GM21367 (cell line): ENCODE results near the gene NINL.

Experiments
- ATAC-seq: cut with Tn5 transposase; IDR thresholded peaks from one replicate; pipeline ENCODE4 v1.9.1; 2021; ENCODE audit not compliant: unreplicated experiment

NINL gene

GRCh38 chr20:25534845-25535244, 50.5 kb downstream of the NINL start:
- ATAC-seq: no peak

- ATAC-seq: no peak
Measured at GRCh38 chr20:25533920-25534700, 51.2 kb downstream of the NINL start.

DNA sequence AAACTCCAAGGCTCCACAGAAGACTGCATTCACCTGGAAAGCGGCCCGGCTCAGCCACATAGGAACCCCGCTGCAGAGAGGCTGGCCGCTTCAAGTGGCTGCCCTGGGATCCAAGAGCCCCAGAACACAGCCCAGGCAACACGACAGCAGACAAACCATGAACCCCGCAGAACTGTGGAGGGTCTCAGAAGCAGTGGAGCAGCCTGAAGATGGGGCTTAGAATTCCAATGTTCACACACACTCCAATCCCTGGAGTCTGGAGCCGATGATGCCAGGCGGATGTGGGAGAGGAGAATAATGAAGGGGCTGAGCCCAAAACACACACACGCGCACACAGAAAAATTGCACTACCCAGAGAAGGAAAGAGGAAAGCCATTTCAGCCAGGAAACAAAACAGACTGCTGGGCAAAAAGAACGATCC, 52.4 kb downstream of the NINL start:
- ATAC-seq: no peak

DNA sequence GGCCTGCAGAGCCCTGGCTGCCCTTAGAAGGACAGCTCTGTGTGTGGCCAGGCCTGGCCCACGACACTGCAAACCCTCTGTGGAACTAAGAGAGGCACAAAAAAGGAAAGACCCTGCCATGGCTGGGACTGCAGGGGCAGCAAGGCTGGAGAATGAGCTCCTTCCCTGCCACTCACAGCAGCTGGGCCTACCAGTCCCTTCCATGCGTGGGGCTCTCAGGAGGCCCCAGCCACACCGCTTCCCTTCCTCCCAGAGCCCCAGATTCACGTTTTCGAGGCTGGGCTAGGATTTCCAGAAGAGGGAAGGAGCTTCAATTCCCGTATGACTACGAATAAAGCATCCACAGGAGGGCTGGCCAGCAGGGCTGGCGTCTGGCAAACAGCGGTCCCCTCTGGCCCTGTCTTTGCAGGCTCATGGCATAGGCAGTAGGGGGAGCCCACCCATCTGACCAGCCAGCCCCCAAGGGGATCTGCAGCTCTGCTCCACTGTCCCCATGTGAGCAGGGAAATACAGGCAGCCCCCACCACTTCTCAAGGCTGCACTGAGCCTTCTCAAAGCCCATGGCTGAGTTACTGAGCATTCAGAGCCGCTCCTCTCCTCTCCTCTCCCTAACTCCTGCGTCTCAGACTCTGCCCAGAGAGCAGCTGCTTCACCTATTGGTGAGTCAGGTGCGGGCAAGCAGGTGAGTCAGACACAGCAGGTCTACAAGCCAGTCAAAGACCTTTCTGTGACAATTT, 53.1 kb downstream of the NINL start:
- no peak for ATAC-seq

DNA sequence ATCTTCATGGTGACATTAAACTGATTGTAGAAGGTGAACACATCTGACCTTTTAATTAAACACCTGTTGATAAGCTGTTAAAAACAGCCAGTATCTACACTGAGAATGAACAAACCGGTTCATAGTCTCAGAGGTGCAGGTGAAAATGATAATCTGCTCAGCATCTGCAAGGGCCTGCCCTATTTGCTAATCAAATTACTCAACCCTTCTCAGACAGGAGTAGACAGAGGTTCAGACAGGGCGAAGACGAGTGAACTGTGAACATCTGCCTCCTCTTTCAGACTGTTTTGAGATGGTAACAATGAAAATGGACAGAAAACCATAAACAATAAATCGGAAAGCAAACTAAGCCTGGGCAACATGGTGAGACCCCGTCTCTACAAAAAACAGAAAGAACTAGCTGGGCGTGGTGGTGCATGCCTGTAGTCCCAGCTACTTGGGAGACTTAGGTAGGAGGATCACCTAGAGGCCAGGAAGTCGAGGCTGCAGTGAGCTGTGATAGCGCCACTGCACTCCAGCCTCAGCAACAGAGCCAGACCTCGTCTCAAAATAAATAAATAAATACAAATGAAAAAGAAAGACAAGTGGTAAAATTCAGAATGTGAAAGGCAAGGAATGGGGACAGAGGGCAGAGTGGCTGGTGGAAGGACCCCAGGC, 55.9 kb downstream of the NINL start:
- ATAC-seq: no peak

- no peak for ATAC-seq
Measured at GRCh38 chr20:25527949-25528348, 57.4 kb downstream of the NINL start.

- ATAC-seq: no peak
Measured at GRCh38 chr20:25526446-25526845, 58.9 kb downstream of the NINL start.

GRCh38 chr20:25525867-25526266, 59.5 kb downstream of the NINL start:
- ATAC-seq: no peak

DNA sequence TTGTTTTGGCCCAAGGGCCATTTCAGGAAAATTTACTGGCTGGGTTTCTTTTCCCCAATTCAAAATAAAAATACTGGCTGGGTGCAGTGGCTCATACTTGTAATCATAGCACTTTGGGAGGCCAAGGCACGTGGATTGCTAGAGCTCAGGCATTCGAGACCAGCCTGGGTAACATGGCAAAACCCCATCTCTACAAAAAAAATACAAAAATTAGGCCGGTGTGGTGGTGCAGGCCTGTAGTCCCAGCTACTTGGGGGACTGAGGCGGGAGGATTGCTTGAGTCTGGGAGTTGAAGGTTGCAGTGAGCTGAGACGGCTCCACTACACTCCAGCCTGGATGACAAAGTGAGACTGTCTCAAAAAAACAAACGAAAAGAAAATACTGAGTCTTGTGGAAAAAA, 60.0 kb downstream of the NINL start:
- ATAC-seq: no peak

- ATAC-seq: no peak
Measured at GRCh38 chr20:25521382-25521781, 63.9 kb downstream of the NINL start.

DNA sequence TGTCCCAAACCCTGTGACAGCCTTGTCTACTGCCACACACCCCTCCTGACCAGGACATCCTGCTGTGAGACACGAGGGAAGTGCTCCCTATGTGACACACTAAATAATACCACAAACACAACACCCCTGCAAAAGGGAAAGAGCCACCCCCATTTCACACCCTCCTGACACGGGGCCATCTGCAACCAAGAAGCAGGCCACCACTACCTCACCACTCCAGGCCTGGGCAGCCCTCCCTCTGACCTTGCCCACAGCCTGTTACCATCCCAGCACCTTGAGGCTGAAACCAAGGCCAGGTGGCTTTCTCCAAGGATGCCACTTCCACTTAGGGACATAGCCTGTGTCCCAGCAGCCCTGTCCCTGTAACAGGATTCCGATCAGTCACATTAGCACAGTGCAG, 68.2 kb downstream of the NINL start:
- no peak for ATAC-seq

DNA sequence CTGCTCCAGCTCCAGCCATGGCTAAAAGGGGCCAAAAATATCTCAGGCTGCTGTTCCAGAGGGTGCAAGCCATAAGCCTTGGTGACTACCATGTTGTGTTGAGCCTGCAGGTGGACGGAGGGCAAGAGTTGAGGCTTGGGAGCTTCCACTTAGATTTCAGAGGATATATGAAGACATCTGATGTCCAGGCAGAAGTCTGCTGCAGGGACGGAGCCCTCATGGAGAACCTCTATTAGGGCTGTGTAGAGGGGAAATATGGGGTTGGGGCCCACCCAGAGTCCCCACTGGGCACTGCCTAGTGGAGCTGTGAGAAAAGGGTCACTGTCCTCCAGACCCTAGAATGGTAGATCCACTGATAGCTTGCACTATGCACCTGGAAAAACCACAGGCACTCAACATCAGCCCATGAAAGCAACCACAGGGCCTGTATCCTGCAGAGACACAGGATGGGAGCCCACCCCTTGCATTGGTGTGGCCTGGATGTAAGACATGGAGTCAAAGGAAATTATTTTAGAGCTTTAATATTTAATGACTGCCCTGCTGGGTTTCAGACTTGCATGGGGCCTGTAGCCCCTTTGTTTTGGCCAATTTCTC, 70.5 kb downstream of the NINL start:
- ATAC-seq: no peak

DNA sequence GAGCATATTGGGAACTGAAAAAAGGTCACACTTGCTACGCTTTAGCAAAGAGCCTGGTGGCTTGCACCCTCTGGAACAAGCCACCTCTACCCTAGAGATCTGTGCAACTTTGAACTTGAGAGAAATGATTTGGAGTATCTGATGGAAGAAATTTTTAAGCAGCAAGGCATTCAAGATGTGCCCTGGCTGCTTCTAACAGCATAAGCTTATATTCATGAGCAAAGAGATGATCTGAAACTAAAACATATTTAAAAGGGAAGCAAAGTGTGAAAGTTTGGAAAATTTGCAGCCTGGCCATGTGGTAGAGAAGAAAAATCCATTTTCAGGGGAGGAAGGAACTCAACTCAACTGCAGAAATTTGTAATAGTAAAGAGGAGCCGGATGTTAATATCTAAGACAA, 71.1 kb downstream of the NINL start:
- ATAC-seq: no peak

DNA sequence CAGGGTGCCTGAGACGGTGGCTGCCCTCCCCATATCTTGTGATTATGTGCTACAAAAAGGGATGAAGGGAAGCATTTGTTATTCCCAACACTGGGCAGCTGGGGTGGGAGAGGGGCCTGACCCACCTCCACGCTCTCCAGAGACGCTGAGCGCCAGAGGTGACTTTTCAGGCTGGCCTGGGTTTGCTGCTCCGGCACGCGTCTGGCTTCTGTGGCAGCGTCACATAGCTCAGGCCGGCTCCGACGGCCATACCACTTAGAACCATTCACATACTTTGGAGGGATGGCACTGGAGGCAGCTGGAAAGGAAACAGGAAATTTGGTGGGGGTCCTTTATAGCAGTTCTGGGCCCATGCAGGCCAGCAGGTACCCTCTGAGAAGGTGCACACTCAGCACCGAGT, 72.6 kb downstream of the NINL start:
- no peak for ATAC-seq

DNA sequence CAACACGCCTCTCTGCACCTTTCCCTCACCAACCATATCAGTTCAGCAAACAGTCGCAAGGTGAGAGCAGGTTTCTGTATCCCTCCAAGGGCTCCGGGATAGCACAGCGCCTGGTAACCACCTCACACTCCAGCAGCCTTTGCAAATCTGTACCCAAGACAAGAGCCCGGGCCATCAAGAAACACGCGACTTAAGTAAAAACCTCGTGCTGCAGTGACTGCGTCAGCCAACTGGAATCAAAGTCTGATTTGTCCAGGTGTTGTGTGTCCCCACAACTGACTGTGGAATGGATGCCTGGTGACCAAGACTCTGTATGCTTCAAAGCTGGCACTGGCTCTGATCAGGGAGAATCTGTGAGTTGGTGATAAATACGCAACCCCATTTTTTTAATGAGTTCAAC, 74.1 kb downstream of the NINL start:
- ATAC-seq: no peak

GRCh38 chr20:25510721-25511120, 74.6 kb downstream of the NINL start:
- ATAC-seq: no peak

- no peak for ATAC-seq
Measured at GRCh38 chr20:25510202-25510601, 75.1 kb downstream of the NINL start.

- ATAC-seq: no peak
Measured at GRCh38 chr20:25509084-25509483, 76.2 kb downstream of the NINL start.

GRCh38 chr20:25508083-25508770, 77.1 kb downstream of the NINL start:
- no peak for ATAC-seq

DNA sequence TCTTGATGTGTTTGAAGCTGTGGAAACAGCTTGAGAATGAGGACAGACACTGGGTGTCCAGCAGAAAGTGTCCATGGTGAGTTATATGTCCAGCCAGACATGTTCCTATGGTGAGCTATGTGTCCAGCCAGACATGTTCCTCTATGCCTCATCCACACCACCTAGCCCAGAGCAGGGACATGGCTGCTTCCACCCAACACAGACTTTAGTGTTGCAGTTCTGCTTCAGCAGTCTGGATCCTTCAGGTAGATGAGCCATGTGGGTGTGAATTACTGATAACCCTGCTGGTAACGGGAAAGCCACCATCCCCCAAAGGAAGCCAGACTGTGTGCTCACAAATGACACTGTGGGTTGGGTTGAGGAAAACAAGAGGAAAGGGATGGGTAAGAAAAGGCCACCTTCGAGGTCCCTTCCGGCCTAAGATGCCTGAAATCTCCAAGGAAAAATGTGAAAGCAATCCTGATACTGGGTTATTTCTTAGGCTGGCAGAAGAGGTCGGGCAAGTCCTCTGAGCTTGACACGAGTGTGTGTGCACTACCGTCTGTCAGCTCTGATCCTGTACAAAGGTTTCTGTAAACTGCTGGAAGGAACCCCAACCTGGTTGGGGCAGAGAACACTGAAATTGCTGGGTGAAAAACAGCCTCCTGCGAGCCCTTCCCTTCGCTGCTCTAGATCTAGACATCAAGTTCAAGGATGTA, 77.8 kb downstream of the NINL start:
- no peak for ATAC-seq
